ENCODE measurements around the gene ANKRD66. TPM values are rescaled to one million over a fixed set of nuclear protein-coding genes. Genes with fewer than 3 reads are reported as not detected.

ANKRD66 gene
- polyA plus RNA-seq, 2 of the 4 experiments (the other 2 are of a cell fraction) = not detected

- 52% methylated on average over 3 of the region's 3 CpGs for WGBS (ENCODE audit: missing lambda C conversion rate)
- CTCF ChIA-PET = no interaction called here
- POLR2A ChIA-PET = no interaction called here
- Histone ChIP-seq H3K9me3 (no peaks in the 10 kb centered on the region), H3K4me1 (no peaks in the 10 kb centered on the region), H3K27ac (no peak overlapping the region), H3K4me3 (no peak overlapping the region), H3K4me2 (no peak overlapping the region)
- FAIRE-seq (no peak), ATAC-seq (no peak), DNase-seq (ENCODE audit: low read depth in 1 of 2, low spot score in 1 of 2) (no peak)
- TF ChIP-seq MAFK (IDR thresholded peaks at IDR 0.05; ENCODE audit: partially characterized antibody) (peak; percentile 42), GATA3 (IDR thresholded peaks at IDR 0.05; ENCODE audit: borderline replicate concordance) (no peak)
These were observed 47.3 kb downstream of the ANKRD66 start for GRCh38 chr6:46794068-46794467.

GRCh38 chr6:46795816-46796215 is 49.1 kb downstream of the ANKRD66 start:
- Histone ChIP-seq H3K4me3 (no peak overlapping the region), H3K9me3 (no peaks in the 10 kb centered on the region), H3K27ac (no peak overlapping the region), H3K4me2 (no peak overlapping the region), H3K4me1 (no peaks in the 10 kb centered on the region)
- ChIA-PET POLR2A (no interaction called here), CTCF (interaction anchor here (1.3 kb wide), 1 partner anchor 92 kb away, joined by 3 read pairs; no protein-coding TSS in a partner anchor)
- no peak for DNase-seq (ENCODE audit: low read depth in 1 of 2, low spot score in 1 of 2)
- WGBS (ENCODE audit: missing lambda C conversion rate) = 41% methylated on average over 3 of the region's 3 CpGs
- ATAC-seq = no peak
- TF ChIP-seq BCL3 (IDR thresholded peaks at IDR 0.05) (no peak), HEYL (CRISPR knock-in tag; IDR thresholded peaks at IDR 0.05) (no peak), EHMT2 (IDR thresholded peaks at IDR 0.05; ENCODE audit: low read depth) (no peak), SREBF2 (IDR thresholded peaks at IDR 0.05) (no peak), BHLHE40 (IDR thresholded peaks at IDR 0.05; ENCODE audit: low read depth, low read length) (no peak), CBX8 (IDR thresholded peaks at IDR 0.05) (no peak), HOXA7 (CRISPR knock-in tag; IDR thresholded peaks at IDR 0.05) (no peak), RNF2 (IDR thresholded peaks at IDR 0.05; ENCODE audit: borderline replicate concordance, low read depth) (no peak), HES2 (IDR thresholded peaks at IDR 0.05) (no peak), E2F6 (IDR thresholded peaks at IDR 0.05; ENCODE audit: borderline replicate concordance, low read depth) (no peak), FOSB (CRISPR knock-in tag; IDR thresholded peaks at IDR 0.05) (no peak), KDM5A (IDR thresholded peaks at IDR 0.05) (no peak), RFX5 (IDR thresholded peaks at IDR 0.05) (no peak), MAFK (IDR thresholded peaks at IDR 0.05; ENCODE audit: partially characterized antibody) (no peak), EHF (CRISPR knock-in tag; IDR thresholded peaks at IDR 0.05) (no peak), EP300 (IDR thresholded peaks at IDR 0.05) (no peak), FOSL2 (IDR thresholded peaks at IDR 0.05) (no peak), FOSL2 (CRISPR knock-in tag; IDR thresholded peaks at IDR 0.05) (no peak)
- no peak for FAIRE-seq

GRCh38 chr6:46796848-46797580 is 50.3 kb downstream of the ANKRD66 start:
- no peak overlapping the region for H3K4me3 ChIP-seq
- POLR2A ChIA-PET = no interaction called here
- TF ChIP-seq SREBF2 (IDR thresholded peaks at IDR 0.05) = no peak
- no peak for TF ChIP-seq RCOR1 (IDR thresholded peaks at IDR 0.05; ENCODE audit: low read depth, low read length)
- no peak for TF ChIP-seq CBX2 (IDR thresholded peaks at IDR 0.05; ENCODE audit: borderline replicate concordance, low read depth)
- TF ChIP-seq TFCP2L1 (CRISPR knock-in tag; IDR thresholded peaks at IDR 0.05) = no peak
- TF ChIP-seq GATA3 (IDR thresholded peaks at IDR 0.05; ENCODE audit: borderline replicate concordance) = no peak
- TF ChIP-seq TP53 (CRISPR knock-in tag; IDR thresholded peaks at IDR 0.05) = no peak
- no peak for TF ChIP-seq EP300 (IDR thresholded peaks at IDR 0.05)
- TF ChIP-seq KDM5A (IDR thresholded peaks at IDR 0.05) = no peak
- TF ChIP-seq HOXA7 (CRISPR knock-in tag; IDR thresholded peaks at IDR 0.05) = no peak
- no peak for TF ChIP-seq POLR2AphosphoS2 (conservative IDR thresholded peaks at IDR 0.05; ENCODE audit: low read length)
- TF ChIP-seq RNF2 (IDR thresholded peaks at IDR 0.05; ENCODE audit: borderline replicate concordance, low read depth) = no peak
- no peak for TF ChIP-seq HES2 (IDR thresholded peaks at IDR 0.05)
- TF ChIP-seq HOXB13 (CRISPR knock-in tag; IDR thresholded peaks at IDR 0.05; ENCODE audit: low read depth) = no peak
- no peak for TF ChIP-seq RARB (CRISPR knock-in tag; IDR thresholded peaks at IDR 0.05)
- TF ChIP-seq ZC3H11A (IDR thresholded peaks at IDR 0.05) = no peak
- no peak for TF ChIP-seq REST (IDR thresholded peaks at IDR 0.05)
- TF ChIP-seq EHMT2 (IDR thresholded peaks at IDR 0.05; ENCODE audit: low read depth) = no peak
- TF ChIP-seq EHF (CRISPR knock-in tag; IDR thresholded peaks at IDR 0.05) = no peak
- CTCF ChIA-PET = interaction anchor here (1.3 kb wide), 1 partner anchor 93 kb away, joined by 3 read pairs; no protein-coding TSS in a partner anchor
- H3K27ac ChIP-seq = no peak overlapping the region
- no peak for DNase-seq (ENCODE audit: low read depth in 1 of 2, low spot score in 1 of 2)
- FAIRE-seq = no peak
- no peaks in the 10 kb centered on the region for H3K4me1 ChIP-seq
- H3K9me3 ChIP-seq = no peaks in the 10 kb centered on the region
- WGBS (ENCODE audit: missing lambda C conversion rate) = 10% methylated on average over 5 of the region's 5 CpGs
- ATAC-seq = no peak
- H3K4me2 ChIP-seq = no peak overlapping the region
